Kidney (tissue), 14 donors: ENCODE data around the gene HSD17B4. TPM values are rescaled to one million over a fixed set of nuclear protein-coding genes. Genes with fewer than 3 reads are reported as not detected.

Source experiments
- DNase-seq, 5 donors: peaks; one replicate each; pipeline ENCODE4 v3.0.0-alpha.2; 2013 to 2020
- FAIRE-seq: peaks from 2 replicates; lab custom pipeline; 2012; peaks lifted over from hg19 to GRCh38; lab: Jason Lieb, UNC
- H3K27ac ChIP-seq, 2 donors: one replicate each; pipeline ENCODE4 v1.7.0; 2013; ENCODE audit warnings: low read depth in 2 of 2, low read length in 2 of 2, inconsistent platforms in 1 of 2
- H3K27me3 ChIP-seq: one replicate; pipeline ENCODE4 v1.7.1; 2013; ENCODE audit warnings: low read length, inconsistent platforms; ENCODE audit not compliant: control insufficient read depth, insufficient read depth
- H3K36me3 ChIP-seq, 3 donors: one replicate each; pipeline versions ENCODE4 v1.7.0 to v1.7.1; 2013; ENCODE audit warnings: low read length in 3 of 3, control low read depth in 1 of 3, inconsistent platforms in 1 of 3; ENCODE audit not compliant: insufficient read depth in 3 of 3, control insufficient read depth in 2 of 3
- H3K4me1 ChIP-seq, 3 donors: one replicate each; pipeline versions ENCODE4 v1.7.0 to v1.7.1; 2013; ENCODE audit warnings: low read length in 3 of 3, inconsistent platforms in 1 of 3, low read depth in 1 of 3; ENCODE audit not compliant: control insufficient read depth in 2 of 3, insufficient read depth in 2 of 3
- H3K4me3 ChIP-seq, 3 donors: one replicate each; pipeline versions ENCODE4 v1.7.0 to v1.8.1; 2013; ENCODE audit warnings: low read length in 3 of 3, control low read depth in 1 of 3, inconsistent platforms in 1 of 3
- H3K9ac ChIP-seq, 3 donors: one replicate each; pipeline versions ENCODE4 v1.7.0 to v1.7.1; 2013; ENCODE audit warnings: low read length in 3 of 3, control low read depth in 1 of 3, inconsistent platforms in 1 of 3
- H3K9me3 ChIP-seq, 3 donors: one replicate each; pipeline versions ENCODE4 v1.7.0 to v1.7.1; 2013; ENCODE audit warnings: low read length in 3 of 3, control low read depth in 1 of 3, inconsistent platforms in 1 of 3; ENCODE audit not compliant: control insufficient read depth in 2 of 3, insufficient read depth in 1 of 3
- intact Hi-C: fragments of 100-400 bp; cut with DNase I; formaldehyde crosslinking; loops from one replicate; pipeline ENCODE4 v1.11.1; 2022
- polyA plus RNA-seq: library from polyadenylated mRNA; stranded (reverse); fragments of 350-450 nt; fragmentation: Illumina TruSeq; extraction: RNeasy Lipid Tissue Mini Kit (QIAGEN cat#74804); gene quantifications from one replicate; pipeline ENCODE4 v1.2.3, GENCODE V29; 2014; ENCODE audit warnings: low read depth, low replicate concordance; ENCODE audit not compliant: insufficient read depth
- total RNA-seq: library from RNA; stranded (reverse); fragmentation: NEBNext Ultra II Directional; extraction: Animal tissue kit (Norgen Biotek cat#: 25700); gene quantifications from one replicate; pipeline ENCODE4 v1.2.1, GENCODE V29; 2021
- TF ChIP-seq, protein P1 (sequence below): IDR thresholded peaks from 3 replicates; pipeline ENCODE4 v1.5.1; 2012; ENCODE audit warnings: mild to moderate bottlenecking, moderate library complexity, borderline replicate concordance; ENCODE audit not compliant: insufficient read depth; ENCODE audit errors: extremely low read depth
- donor health status: control.
- donor health status: control.
- donor health status: control.
- donor health status: control.
- donor health status: control.
- donor health status: DM: yes; HTN: yes; CAD: no.
- donor health status: Normal renal cell carcinoma (clear cell type).

Gene HSD17B4
- total and polyA plus RNA-seq, 2 donors from 2014 or later = 202 to 212 TPM

- Histone ChIP-seq H3K4me3 (no peak overlapping the region), H3K36me3 (peaks cover 0 to 7% (median 0%) of the 10 kb centered on the region in 3 donors), H3K9ac (no peak overlapping the region), H3K27me3 (no peaks in the 10 kb centered on the region), H3K27ac (no peak overlapping the region), H3K4me1 (no peaks in the 10 kb centered on the region), H3K9me3 (no peaks in the 10 kb centered on the region)
- DNase-seq (no peak), FAIRE-seq (no peak)
- intact Hi-C loops = no loop called here
- TF ChIP-seq, protein P1, sequence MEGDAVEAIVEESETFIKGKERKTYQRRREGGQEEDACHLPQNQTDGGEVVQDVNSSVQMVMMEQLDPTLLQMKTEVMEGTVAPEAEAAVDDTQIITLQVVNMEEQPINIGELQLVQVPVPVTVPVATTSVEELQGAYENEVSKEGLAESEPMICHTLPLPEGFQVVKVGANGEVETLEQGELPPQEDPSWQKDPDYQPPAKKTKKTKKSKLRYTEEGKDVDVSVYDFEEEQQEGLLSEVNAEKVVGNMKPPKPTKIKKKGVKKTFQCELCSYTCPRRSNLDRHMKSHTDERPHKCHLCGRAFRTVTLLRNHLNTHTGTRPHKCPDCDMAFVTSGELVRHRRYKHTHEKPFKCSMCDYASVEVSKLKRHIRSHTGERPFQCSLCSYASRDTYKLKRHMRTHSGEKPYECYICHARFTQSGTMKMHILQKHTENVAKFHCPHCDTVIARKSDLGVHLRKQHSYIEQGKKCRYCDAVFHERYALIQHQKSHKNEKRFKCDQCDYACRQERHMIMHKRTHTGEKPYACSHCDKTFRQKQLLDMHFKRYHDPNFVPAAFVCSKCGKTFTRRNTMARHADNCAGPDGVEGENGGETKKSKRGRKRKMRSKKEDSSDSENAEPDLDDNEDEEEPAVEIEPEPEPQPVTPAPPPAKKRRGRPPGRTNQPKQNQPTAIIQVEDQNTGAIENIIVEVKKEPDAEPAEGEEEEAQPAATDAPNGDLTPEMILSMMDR = no peak
Observed at GRCh38 chr5:119532637-119533036, 80.3 kb downstream of the HSD17B4 start.

- Histone ChIP-seq H3K4me3 (no peak overlapping the region), H3K36me3 (peaks cover 0 to 11% (median 0%) of the 10 kb centered on the region in 3 donors), H3K27ac (no peak overlapping the region), H3K27me3 (no peaks in the 10 kb centered on the region), H3K4me1 (no peaks in the 10 kb centered on the region), H3K9me3 (no peaks in the 10 kb centered on the region), H3K9ac (no peak overlapping the region)
- DNase-seq (no peak), FAIRE-seq (no peak)
- intact Hi-C loops = no loop called here
- TF ChIP-seq, protein P1 = no peak
Observed at GRCh38 chr5:119537704-119538103, 85.4 kb downstream of the HSD17B4 start.

DNA sequence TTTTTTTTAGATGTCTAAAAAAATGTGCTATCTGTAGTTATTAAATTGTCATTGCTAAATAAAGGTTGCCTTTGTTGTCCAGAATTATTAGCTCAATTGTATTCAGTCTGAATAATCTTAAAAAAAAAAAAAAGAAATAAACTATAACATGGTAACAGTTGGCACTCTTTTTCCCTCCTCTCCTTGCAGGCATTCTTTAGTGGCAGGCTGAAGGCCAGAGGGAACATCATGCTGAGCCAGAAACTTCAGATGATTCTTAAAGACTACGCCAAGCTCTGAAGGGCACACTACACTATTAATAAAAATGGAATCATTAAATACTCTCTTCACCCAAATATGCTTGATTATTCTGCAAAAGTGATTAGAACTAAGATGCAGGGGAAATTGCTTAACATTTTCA is 89.4 kb downstream of the HSD17B4 start:
- no peak for FAIRE-seq
- DNase-seq = no peak
- intact Hi-C loops = no loop called here
- H3K27me3 ChIP-seq = no peaks in the 10 kb centered on the region
- peaks cover 0 to 11% (median 0%) of the 10 kb centered on the region in 3 donors for H3K36me3 ChIP-seq
- no peaks in the 10 kb centered on the region for H3K4me1 ChIP-seq
- no peak overlapping the region for H3K9ac ChIP-seq
- H3K27ac ChIP-seq = no peak overlapping the region
- no peak overlapping the region for H3K4me3 ChIP-seq
- TF ChIP-seq, protein P1 = no peak
- no peaks in the 10 kb centered on the region for H3K9me3 ChIP-seq

DNA sequence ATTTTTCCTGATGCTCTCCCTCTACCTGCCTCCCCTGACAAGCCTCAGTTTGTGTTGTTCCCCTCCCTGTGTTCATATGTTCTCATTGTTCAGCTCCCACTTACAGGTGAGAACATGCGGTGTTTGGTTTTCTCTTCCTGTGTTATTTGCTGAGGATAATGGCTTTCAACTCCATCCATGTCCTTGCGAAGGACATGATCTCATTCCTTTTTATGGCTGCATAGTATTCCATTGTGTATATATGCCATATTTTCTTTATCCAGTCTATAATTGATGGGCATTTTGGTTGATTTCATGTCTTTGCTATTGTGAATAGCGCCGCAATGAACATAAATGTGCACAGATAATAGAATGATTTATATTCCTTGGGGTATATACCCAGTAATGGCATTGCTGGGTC is 99.5 kb downstream of the HSD17B4 start:
- TF ChIP-seq, protein P1 = no peak
- FAIRE-seq (no peak), DNase-seq (no peak)
- Histone ChIP-seq H3K4me3 (no peak overlapping the region), H3K9ac (no peak overlapping the region), H3K4me1 (no peaks in the 10 kb centered on the region), H3K9me3 (no peaks in the 10 kb centered on the region), H3K27me3 (no peaks in the 10 kb centered on the region), H3K36me3 (no peaks in the 10 kb centered on the region), H3K27ac (no peak overlapping the region)
- intact Hi-C loops = no loop called here
